ENCODE results near the gene IL22RA1.

DNA sequence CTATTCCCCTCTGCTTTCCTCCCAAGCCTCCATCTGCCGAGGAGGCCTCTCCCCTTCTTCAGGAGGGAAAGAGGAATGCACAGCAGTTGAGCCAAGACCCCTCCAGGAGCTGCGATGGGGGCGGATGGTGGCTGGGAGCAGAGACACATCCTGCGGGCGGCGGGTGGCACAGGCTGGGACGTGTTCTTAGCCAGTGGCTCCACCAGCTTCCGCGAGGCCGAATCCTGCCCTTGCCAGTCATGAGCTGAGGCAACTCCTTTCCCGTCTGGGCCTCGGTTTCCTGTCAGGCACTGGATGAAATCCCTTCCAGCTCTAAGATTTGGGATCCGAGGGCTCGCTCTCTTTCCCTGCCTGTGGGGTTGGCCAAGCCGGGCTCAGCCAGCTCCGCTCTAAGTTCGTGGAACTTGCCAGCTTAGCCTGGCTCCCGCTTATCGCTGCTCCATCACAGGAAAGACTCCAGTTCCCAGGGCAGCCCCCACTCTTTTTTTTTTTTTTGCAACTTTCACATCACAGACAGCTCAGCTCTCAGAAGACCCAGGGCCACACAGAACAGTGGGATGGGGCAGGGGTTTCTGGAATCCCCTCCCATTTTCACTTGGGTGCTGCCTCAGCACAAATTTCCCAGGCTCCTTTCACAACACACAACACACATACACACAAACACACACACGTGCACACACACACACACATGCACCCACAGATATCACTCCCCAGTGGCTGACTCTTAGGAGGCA is 31.5 kb downstream of the IL22RA1 start:
- TF ChIP-seq, protein P1, sequence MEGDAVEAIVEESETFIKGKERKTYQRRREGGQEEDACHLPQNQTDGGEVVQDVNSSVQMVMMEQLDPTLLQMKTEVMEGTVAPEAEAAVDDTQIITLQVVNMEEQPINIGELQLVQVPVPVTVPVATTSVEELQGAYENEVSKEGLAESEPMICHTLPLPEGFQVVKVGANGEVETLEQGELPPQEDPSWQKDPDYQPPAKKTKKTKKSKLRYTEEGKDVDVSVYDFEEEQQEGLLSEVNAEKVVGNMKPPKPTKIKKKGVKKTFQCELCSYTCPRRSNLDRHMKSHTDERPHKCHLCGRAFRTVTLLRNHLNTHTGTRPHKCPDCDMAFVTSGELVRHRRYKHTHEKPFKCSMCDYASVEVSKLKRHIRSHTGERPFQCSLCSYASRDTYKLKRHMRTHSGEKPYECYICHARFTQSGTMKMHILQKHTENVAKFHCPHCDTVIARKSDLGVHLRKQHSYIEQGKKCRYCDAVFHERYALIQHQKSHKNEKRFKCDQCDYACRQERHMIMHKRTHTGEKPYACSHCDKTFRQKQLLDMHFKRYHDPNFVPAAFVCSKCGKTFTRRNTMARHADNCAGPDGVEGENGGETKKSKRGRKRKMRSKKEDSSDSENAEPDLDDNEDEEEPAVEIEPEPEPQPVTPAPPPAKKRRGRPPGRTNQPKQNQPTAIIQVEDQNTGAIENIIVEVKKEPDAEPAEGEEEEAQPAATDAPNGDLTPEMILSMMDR (conservative IDR thresholded peaks at IDR 0.05; ENCODE audit: low read depth, low read length): no peak
- TF ChIP-seq EZH2phosphoT487 (IDR thresholded peaks at IDR 0.05; ENCODE audit: borderline replicate concordance, low read length): no peak
- TF ChIP-seq EZH2 (IDR thresholded peaks at IDR 0.05; ENCODE audit: low read length, unreplicated experiment): no peak

All from PC-3 (cell line).